BLaER1 treated with 17β-estradiol and CSF1 and Interleukin-3, amounts not matched to agents 10 nM and 100 nM (cell line): Measurements from ENCODE around the gene ERBB3.
"Not testable (repeated sequence)": the region's sequence is repeated elsewhere in the genome, so short reads cannot be mapped to it uniquely, and the experiment has no call there.

Experiments
- H3K27ac ChIP-seq, 11 experiments: shearing (Covaris generic); formaldehyde crosslinking; 2 replicates each; pipeline ENCODE4 v1.8.1; 2022
- H3K27me3 ChIP-seq, 11 experiments: shearing (Covaris generic); formaldehyde crosslinking; 2 replicates each; pipeline ENCODE4 v1.8.1; 2022
- H3K36me3 ChIP-seq, 11 experiments: shearing (Covaris generic); formaldehyde crosslinking; 2 replicates each; pipeline ENCODE4 v1.8.1; 2022
- H3K4me1 ChIP-seq, 10 experiments: shearing (Covaris generic); formaldehyde crosslinking; 2 replicates each; pipeline ENCODE4 v1.8.1; 2022
- H3K4me2 ChIP-seq, 11 experiments: shearing (Covaris generic); formaldehyde crosslinking; 2 replicates each; pipeline ENCODE4 v1.8.1; 2022
- H3K4me3 ChIP-seq, 10 experiments: shearing (Covaris generic); formaldehyde crosslinking; 2 replicates each; pipeline ENCODE4 v1.8.1; 2022
- H3K9ac ChIP-seq, 11 experiments: shearing (Covaris generic); formaldehyde crosslinking; 2 replicates each; pipeline ENCODE4 v1.8.1; 2022
- H3K9me3 ChIP-seq, 11 experiments: shearing (Covaris generic); formaldehyde crosslinking; replicated peaks in 1 of 11; 2 replicates each; pipeline ENCODE4 v1.8.1; 2022
- H4K20me1 ChIP-seq, 11 experiments: shearing (Covaris generic); formaldehyde crosslinking; 2 replicates each; pipeline ENCODE4 v1.8.1; 2022
- Cebpa-rat ChIP-seq, 11 experiments: shearing (Covaris generic); IDR thresholded peaks; 2 replicates each; pipeline ENCODE4 v1.8.1; 2022

ERBB3 gene

GRCh38 chr12:56115329-56115728, 35.4 kb downstream of the ERBB3 start:
- Histone ChIP-seq H3K36me3 (peaks cover 50 to 58% (median 55%) of the 10 kb centered on the region in 11 experiments), H3K4me1 (peaks cover 21 to 26% (median 24%) of the 10 kb centered on the region in 10 experiments), H3K27me3 (no peaks in the 10 kb centered on the region), H3K9ac (peak overlapping the region; percentile 88 to 97 (median 94); a peak in 21 of 22 replicates), H4K20me1 (peaks cover 0 to 12% (median 3%) of the 10 kb centered on the region in 11 experiments; a peak in 7 of 22 replicates), H3K4me3 (peak overlapping the region; percentile 72 to 97 (median 86)), H3K27ac (peak overlapping the region; percentile 88 to 96 (median 94)), H3K4me2 (peak overlapping the region; percentile 56 to 99 (median 75)), H3K9me3 (peaks cover 0 to 5% (median 3%) of the 10 kb centered on the region in 11 experiments; a peak in 6 of 22 replicates)
- TF ChIP-seq Cebpa-rat (IDR thresholded peaks at IDR 0.05) = no peak

DNA sequence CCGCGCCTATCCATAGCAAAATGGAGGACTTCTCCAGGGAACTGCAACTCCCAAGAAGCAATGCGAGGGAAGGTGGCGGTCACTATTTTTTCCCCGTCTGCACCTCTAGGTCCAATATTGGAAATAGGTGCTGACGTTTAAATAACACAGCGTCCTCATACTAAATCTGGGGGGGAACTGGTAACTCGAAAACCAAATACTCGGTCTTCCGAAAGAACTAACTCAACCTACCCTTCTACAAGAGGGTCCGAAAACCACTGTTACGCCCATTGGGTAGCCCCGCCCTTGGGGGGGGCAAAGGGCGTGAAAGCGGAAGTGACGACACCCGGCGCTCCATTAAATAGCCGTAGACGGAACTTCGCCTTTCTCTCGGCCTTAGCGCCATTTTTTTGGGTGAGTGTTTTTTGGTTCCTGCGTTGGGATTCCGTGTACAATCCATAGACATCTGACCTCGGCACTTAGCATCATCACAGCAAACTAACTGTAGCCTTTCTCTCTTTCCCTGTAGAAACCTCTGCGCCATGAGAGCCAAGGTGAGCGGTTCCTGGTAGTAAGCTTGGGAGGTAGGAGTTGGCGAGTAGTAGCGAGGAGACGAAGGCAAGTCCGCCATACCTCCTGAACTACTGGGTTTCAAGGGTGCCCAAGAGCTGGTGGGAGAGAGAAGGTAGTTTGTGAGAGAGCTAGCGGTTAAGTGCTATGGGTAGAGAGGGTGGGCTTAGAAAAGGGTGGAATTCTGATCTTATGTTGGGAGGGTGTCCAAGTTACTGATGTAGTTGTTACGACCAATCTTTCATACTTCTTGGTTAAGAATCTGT, 36.5 kb downstream of the ERBB3 start, which contains the start of gene RPL41:
Gene RPL41 (plus strand): TSS at position 367 of the 815 bp plus-strand sequence.
- no peak for TF ChIP-seq Cebpa-rat (IDR thresholded peaks at IDR 0.05)

DNA sequence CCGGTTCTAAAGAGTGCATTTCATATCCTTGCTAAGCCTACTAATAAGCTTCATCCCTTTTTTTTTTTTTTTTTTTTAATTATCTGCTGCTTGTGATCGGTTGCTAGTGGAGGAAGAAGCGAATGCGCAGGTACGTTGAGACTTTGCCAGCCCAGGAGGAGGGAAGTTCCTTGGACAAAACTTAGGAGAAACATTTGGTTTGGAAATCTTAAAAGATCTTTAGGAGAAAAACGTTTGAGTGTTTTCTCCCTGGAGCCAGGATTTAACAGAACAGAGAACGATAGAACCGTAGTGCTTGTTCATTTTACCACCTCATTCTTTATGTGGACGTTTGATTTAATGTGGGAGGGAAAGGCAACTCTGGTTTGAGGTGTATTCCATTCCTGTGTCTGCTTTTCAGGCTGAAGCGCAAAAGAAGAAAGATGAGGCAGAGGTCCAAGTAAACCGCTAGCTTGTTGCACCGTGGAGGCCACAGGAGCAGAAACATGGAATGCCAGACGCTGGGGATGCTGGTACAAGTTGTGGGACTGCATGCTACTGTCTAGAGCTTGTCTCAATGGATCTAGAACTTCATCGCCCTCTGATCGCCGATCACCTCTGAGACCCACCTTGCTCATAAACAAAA, 37.2 kb downstream of the ERBB3 start:
- peak overlapping the region; percentile 72 to 97 (median 86) for H3K4me3 ChIP-seq
- peak overlapping the region; percentile 88 to 97 (median 94) for H3K9ac ChIP-seq
- peak overlapping the region; percentile 70 to 100 (median 95) for H3K4me2 ChIP-seq
- peaks cover 22 to 32% (median 26%) of the 10 kb centered on the region in 10 experiments for H3K4me1 ChIP-seq
- peak overlapping the region; percentile 88 to 96 (median 94) for H3K27ac ChIP-seq
- H3K27me3 ChIP-seq, H3K9me3 ChIP-seq: not testable (repeated sequence)
- peaks cover 44 to 58% (median 55%) of the 10 kb centered on the region in 11 experiments for H3K36me3 ChIP-seq
- H4K20me1 ChIP-seq = peaks cover 0 to 11% (median 0%) of the 10 kb centered on the region in 11 experiments; a peak in 5 of 22 replicates

More for the DNA sequence above, 36.5 kb downstream of the ERBB3 start, which contains the start of gene RPL41:
- H3K4me3 ChIP-seq = peak within 1 kb of the TSS; percentile 72 to 97 (median 86)
- H3K9me3 ChIP-seq = peaks cover 0 to 5% (median 3%) of the 10 kb centered on the region in 11 experiments; a peak in 6 of 22 replicates
- peak within 1 kb of the TSS; percentile 88 to 97 (median 94) for H3K9ac ChIP-seq
- H3K27ac ChIP-seq = peak within 1 kb of the TSS; percentile 88 to 96 (median 94)
- H4K20me1 ChIP-seq = peaks cover 0 to 11% (median 3%) of the 10 kb centered on the region in 11 experiments; a peak in 6 of 22 replicates
- H3K36me3 ChIP-seq = peaks cover 50 to 58% (median 55%) of the 10 kb centered on the region in 11 experiments
- peaks cover 22 to 32% (median 26%) of the 10 kb centered on the region in 10 experiments for H3K4me1 ChIP-seq
- H3K4me2 ChIP-seq = peak within 1 kb of the TSS; percentile 70 to 100 (median 93)
- H3K27me3 ChIP-seq = no peaks in the 10 kb centered on the region

DNA sequence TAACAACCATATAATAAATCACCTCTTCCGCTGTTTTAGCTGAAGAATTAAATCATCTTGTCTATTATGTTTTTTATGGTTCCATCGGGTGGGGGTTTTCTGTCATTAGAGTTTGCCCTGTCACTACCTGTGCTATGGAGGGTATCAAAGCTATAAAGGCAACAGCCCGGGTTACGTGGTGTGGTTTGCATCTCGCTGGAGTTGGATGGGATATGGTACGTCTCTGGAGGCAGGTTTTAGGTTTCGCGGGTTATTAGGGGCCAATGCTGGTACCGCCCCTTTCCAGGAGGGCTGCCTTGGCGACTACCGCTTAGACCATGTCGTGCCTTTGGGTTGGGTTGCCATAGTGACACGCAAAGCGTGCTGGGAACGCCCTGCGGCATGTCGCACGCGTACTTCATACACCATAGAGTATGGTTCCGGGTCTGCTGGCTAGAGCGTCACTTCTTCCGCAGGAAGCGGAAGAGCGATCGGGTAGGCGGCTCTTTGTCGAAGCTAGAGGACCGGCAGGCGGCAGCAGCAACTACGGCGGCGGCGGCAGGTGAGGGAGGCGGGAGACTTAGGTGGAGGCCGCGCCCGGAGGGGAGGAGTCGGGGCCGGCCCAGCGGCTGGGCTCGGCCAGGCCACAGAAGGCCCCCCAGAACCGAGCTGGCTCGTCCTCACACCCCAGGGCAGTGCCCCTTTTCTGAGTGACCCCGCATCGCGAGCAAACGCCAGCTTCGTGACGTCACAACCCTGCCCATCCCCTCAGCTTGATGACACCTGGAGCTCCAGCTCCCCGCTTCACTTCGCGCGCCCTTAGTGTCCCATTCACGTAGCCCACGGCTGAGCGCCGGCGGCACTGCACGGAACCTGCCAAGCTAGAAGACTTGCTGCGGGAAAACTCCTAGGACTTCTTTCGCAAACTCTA, 38.1 kb downstream of the ERBB3 start, which contains the start of gene ZC3H10:
Gene ZC3H10 (plus strand): TSS at position 489 of the 910 bp plus-strand sequence. CDS start 2,297 bp downstream, outside the sequence.
- Histone ChIP-seq H4K20me1 (peaks cover 0 to 11% (median 0%) of the 10 kb centered on the region in 11 experiments; a peak in 5 of 22 replicates), H3K4me3 (peak within 1 kb of the TSS; percentile 72 to 97 (median 86)), H3K4me2 (peak within 1 kb of the TSS; percentile 78 to 100 (median 95)), H3K4me1 (peaks cover 25 to 41% (median 28%) of the 10 kb centered on the region in 10 experiments), H3K9ac (peak within 1 kb of the TSS; percentile 88 to 97 (median 94)), H3K36me3 (peaks cover 36 to 58% (median 50%) of the 10 kb centered on the region in 11 experiments), H3K27ac (peak within 1 kb of the TSS; percentile 88 to 96 (median 94)), H3K27me3 (no peaks in the 10 kb centered on the region), H3K9me3 (peaks cover 0 to 5% (median 3%) of the 10 kb centered on the region in 11 experiments; a peak in 6 of 22 replicates)
- no peak for TF ChIP-seq Cebpa-rat (IDR thresholded peaks at IDR 0.05)

DNA sequence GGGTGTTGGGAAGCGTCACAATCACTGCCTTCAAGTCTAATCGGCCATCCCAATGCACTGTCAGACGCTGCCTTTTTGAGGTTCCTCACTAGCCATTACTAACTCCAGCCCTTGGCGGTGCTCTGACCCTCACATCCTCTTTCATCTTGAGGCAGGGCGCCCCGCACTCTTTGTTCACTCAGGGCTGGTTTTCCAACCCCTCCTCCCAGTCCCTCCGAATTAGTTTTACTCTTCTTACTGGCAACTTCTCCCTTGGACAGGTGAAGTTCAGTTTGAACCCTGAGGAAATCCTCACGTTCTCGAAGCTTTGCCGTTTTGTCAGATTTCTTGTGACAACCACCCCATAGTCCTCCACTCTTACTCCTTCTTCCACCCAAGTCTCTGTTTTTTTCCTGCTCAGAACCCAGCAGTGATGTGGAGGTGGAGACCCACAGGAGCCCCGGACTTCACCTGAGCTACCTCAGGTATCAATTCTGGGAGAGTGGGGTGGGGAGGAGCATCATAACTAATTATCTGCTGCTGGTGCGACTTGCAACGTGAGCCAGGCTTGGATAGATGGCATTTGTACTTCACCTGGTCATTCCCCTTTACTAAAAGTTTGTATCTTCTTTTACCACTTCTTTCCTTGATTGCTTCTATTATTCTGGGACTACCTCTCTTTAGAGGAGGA, 38.9 kb downstream of the ERBB3 start:
- Histone ChIP-seq H3K9me3 (peaks cover 0 to 5% (median 3%) of the 10 kb centered on the region in 11 experiments; a peak in 6 of 22 replicates), H3K4me2 (peak overlapping the region; percentile 78 to 100 (median 95)), H4K20me1 (peaks cover 0 to 11% (median 0%) of the 10 kb centered on the region in 11 experiments; a peak in 4 of 22 replicates), H3K27ac (peak overlapping the region; percentile 48 to 94 (median 88); a peak in 21 of 22 replicates), H3K4me1 (peaks cover 25 to 48% (median 35%) of the 10 kb centered on the region in 10 experiments), H3K9ac (peak overlapping the region; percentile 80 to 97 (median 94)), H3K36me3 (peaks cover 28 to 57% (median 43%) of the 10 kb centered on the region in 11 experiments), H3K4me3 (peak overlapping the region; percentile 72 to 97 (median 86)), H3K27me3 (no peaks in the 10 kb centered on the region)
- TF ChIP-seq Cebpa-rat (IDR thresholded peaks at IDR 0.05) = no peak

- peak overlapping the region in 10 of 11 experiments; percentile 75 to 94 (median 88); a peak in 18 of 22 replicates for H3K27ac ChIP-seq
- TF ChIP-seq Cebpa-rat (IDR thresholded peaks at IDR 0.05) = no peak
These were observed 39.4 kb downstream of the ERBB3 start for GRCh38 chr12:56119361-56119796.

More at GRCh38 chr12:56119361-56119796, 39.4 kb downstream of the ERBB3 start:
- Histone ChIP-seq H4K20me1 (peaks cover 0 to 11% (median 0%) of the 10 kb centered on the region in 11 experiments; a peak in 4 of 22 replicates), H3K4me1 (peaks cover 25 to 54% (median 41%) of the 10 kb centered on the region in 10 experiments), H3K4me3 (peak overlapping the region; percentile 72 to 97 (median 86); a peak in 19 of 20 replicates), H3K27me3 (no peaks in the 10 kb centered on the region), H3K9me3 (peaks cover 0 to 5% (median 3%) of the 10 kb centered on the region in 11 experiments; a peak in 6 of 22 replicates), H3K36me3 (peaks cover 23 to 57% (median 40%) of the 10 kb centered on the region in 11 experiments), H3K9ac (peak overlapping the region; percentile 80 to 97 (median 94)), H3K4me2 (peak overlapping the region; percentile 78 to 100 (median 95))
